ENCODE data around the gene TLL1.

The TLL1 gene

DNA sequence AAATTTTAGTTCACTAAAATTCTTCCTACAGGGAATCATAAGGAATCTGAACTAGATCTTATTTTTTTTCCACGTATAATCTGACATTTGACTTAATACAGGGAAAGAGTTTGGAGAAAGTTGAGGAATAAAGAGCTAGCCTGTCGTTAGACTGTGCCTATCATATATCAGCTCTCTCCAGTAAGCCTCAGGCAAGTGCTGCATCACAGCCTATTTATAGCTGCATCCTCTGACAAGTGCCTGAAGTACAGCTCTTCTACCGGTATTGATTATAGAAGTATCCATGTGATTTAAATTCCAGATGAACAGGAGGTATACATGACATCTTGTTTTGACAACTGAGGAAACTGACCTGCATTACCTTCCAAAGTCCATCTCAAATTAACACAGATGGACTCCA is 248.9 kb downstream of the TLL1 start:
- no peak overlapping the region for H3K9ac ChIP-seq
- H3K36me3 ChIP-seq (ENCODE audit: insufficient read depth) = no peaks in the 10 kb centered on the region
- no peak overlapping the region for H3K27ac ChIP-seq
- H3K79me2 ChIP-seq (ENCODE audit: insufficient read depth, low read depth) = no peaks in the 10 kb centered on the region
- no peak overlapping the region for H3K4me2 ChIP-seq
- TF ChIP-seq, protein P1, sequence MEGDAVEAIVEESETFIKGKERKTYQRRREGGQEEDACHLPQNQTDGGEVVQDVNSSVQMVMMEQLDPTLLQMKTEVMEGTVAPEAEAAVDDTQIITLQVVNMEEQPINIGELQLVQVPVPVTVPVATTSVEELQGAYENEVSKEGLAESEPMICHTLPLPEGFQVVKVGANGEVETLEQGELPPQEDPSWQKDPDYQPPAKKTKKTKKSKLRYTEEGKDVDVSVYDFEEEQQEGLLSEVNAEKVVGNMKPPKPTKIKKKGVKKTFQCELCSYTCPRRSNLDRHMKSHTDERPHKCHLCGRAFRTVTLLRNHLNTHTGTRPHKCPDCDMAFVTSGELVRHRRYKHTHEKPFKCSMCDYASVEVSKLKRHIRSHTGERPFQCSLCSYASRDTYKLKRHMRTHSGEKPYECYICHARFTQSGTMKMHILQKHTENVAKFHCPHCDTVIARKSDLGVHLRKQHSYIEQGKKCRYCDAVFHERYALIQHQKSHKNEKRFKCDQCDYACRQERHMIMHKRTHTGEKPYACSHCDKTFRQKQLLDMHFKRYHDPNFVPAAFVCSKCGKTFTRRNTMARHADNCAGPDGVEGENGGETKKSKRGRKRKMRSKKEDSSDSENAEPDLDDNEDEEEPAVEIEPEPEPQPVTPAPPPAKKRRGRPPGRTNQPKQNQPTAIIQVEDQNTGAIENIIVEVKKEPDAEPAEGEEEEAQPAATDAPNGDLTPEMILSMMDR (conservative IDR thresholded peaks at IDR 0.05; ENCODE audit: low read depth, low read length) = no peak
- H3K27me3 ChIP-seq (ENCODE audit: insufficient read depth, low read depth) = no peaks in the 10 kb centered on the region
- H2AFZ ChIP-seq (ENCODE audit: low read depth) = no peak overlapping the region
- peaks cover 12% of the 10 kb centered on the region for H3K4me1 ChIP-seq (ENCODE audit: low read depth, poor library complexity, severe bottlenecking)
- no peaks in the 10 kb centered on the region for H4K20me1 ChIP-seq (ENCODE audit: insufficient read depth)
- no peak overlapping the region for H3K4me3 ChIP-seq (IDR thresholded peaks at IDR 0.05; ENCODE audit: insufficient read depth, low read depth, low read length)

DNA sequence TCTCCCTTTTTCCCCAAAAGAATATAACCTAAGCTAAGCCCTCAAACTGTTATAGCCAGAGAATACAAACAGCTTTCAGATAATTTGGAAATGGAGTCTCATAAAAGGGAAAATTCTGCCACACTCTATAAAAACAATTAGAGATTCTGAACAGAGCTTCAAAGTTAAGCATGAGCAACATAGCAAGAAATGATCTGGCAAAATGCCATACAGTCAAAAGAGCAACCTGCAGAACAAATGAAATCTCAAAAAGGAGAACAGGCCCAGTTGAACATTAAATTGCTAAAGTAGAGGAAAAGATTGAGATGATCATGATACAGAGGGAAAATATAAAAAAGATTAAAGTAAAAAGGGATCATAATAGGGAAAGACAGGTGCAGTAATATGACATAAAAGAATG is 250.5 kb downstream of the TLL1 start:
- H4K20me1 ChIP-seq (ENCODE audit: insufficient read depth) = no peaks in the 10 kb centered on the region
- TF ChIP-seq, protein P1 (conservative IDR thresholded peaks at IDR 0.05; ENCODE audit: low read depth, low read length) = no peak
- H3K4me1 ChIP-seq (ENCODE audit: low read depth, poor library complexity, severe bottlenecking) = peaks cover 12% of the 10 kb centered on the region
- H3K9ac ChIP-seq = no peak overlapping the region
- no peak overlapping the region for H3K4me2 ChIP-seq
- H3K4me3 ChIP-seq (IDR thresholded peaks at IDR 0.05; ENCODE audit: insufficient read depth, low read depth, low read length) = no peak overlapping the region
- H3K27ac ChIP-seq = no peak overlapping the region
- H3K27me3 ChIP-seq (ENCODE audit: insufficient read depth, low read depth) = no peaks in the 10 kb centered on the region
- H3K79me2 ChIP-seq (ENCODE audit: insufficient read depth, low read depth) = no peaks in the 10 kb centered on the region
- H3K36me3 ChIP-seq (ENCODE audit: insufficient read depth) = no peaks in the 10 kb centered on the region
- H2AFZ ChIP-seq (ENCODE audit: low read depth) = no peak overlapping the region

DNA sequence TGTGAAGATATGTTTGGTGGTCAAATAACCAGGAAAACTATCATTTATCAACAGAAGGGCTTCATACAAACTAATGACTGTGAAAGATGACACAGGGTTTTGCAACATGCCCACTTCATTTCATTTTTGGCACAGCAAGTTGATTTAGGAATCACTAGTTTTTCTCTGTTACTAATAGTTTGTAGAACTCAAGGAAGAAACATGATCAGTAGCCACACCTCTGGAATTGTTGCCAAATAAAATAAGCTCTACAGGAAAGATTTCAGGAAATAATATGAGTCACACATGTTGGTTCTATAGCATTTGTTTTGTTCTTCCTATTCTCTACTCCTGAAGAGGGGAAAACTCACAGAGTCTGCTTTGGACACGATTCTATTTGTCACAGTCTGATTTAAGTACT is 255.4 kb downstream of the TLL1 start:
- TF ChIP-seq, protein P1 (conservative IDR thresholded peaks at IDR 0.05; ENCODE audit: low read depth, low read length) = no peak
- Histone ChIP-seq H3K4me2 (no peak overlapping the region), H3K27ac (no peak overlapping the region), H3K4me3 (IDR thresholded peaks at IDR 0.05; ENCODE audit: insufficient read depth, low read depth, low read length) (no peak overlapping the region), H2AFZ (ENCODE audit: low read depth) (no peak overlapping the region), H3K79me2 (ENCODE audit: insufficient read depth, low read depth) (no peaks in the 10 kb centered on the region), H3K9ac (no peak overlapping the region), H3K4me1 (ENCODE audit: low read depth, poor library complexity, severe bottlenecking) (peaks cover 12% of the 10 kb centered on the region), H4K20me1 (ENCODE audit: insufficient read depth) (no peaks in the 10 kb centered on the region), H3K36me3 (ENCODE audit: insufficient read depth) (no peaks in the 10 kb centered on the region), H3K27me3 (ENCODE audit: insufficient read depth, low read depth) (no peaks in the 10 kb centered on the region)

DNA sequence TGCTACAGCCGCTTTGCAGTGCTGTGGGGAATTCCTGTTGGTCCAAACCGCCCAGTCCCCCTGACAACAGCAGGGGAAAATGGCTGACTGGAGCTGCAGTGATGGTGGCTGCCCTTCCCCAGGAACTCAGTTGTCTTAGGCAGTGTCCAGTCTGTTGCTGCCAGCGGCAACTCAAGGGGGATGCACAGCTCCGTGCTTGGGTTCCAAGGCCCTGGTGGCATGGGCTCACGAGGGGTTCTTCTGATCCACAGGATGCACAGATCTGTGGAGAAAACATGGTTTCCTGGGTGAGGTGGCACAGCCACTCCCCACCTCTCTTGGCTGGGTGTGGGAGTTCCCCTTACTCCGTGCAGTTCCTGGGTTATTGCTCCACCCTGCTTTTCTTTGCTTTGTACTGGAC is 261.2 kb downstream of the TLL1 start:
- H3K79me2 ChIP-seq (ENCODE audit: insufficient read depth, low read depth) = no peaks in the 10 kb centered on the region
- no peaks in the 10 kb centered on the region for H3K27me3 ChIP-seq (ENCODE audit: insufficient read depth, low read depth)
- no peak overlapping the region for H3K4me3 ChIP-seq (IDR thresholded peaks at IDR 0.05; ENCODE audit: insufficient read depth, low read depth, low read length)
- no peaks in the 10 kb centered on the region for H4K20me1 ChIP-seq (ENCODE audit: insufficient read depth)
- H3K4me2 ChIP-seq = no peak overlapping the region
- no peak overlapping the region for H3K27ac ChIP-seq
- H3K9ac ChIP-seq = no peak overlapping the region
- H2AFZ ChIP-seq (ENCODE audit: low read depth) = no peak overlapping the region
- TF ChIP-seq, protein P1 (conservative IDR thresholded peaks at IDR 0.05; ENCODE audit: low read depth, low read length) = no peak
- H3K4me1 ChIP-seq (ENCODE audit: low read depth, poor library complexity, severe bottlenecking) = no peaks in the 10 kb centered on the region
- no peaks in the 10 kb centered on the region for H3K36me3 ChIP-seq (ENCODE audit: insufficient read depth)

Measured in KMS-11 (cell line).